A673 (cell line): ENCODE measurements around the gene HAND2.

Experiments used
- CTCF ChIP-seq: fragments of 300-800, 200-600 bp; sonication (generic); conservative IDR thresholded peaks from 2 replicates; pipeline ENCODE4 v1.5.1; 2017; ENCODE audit warnings: low read depth, mild to moderate bottlenecking, antibody characterized with exemption, low read length, moderate library complexity, mixed read lengths
- EZH2 ChIP-seq: fragments of 200-600 bp; sonication (generic); IDR thresholded peaks from 2 replicates; pipeline ENCODE4 v1.6.1; 2017; ENCODE audit warnings: borderline replicate concordance, low read depth, mild to moderate bottlenecking, mixed read lengths, antibody characterized with exemption, low read length; ENCODE audit not compliant: poor library complexity, severe bottlenecking

- TF ChIP-seq CTCF (no peak), EZH2 (no peak)
Observed at GRCh38 chr4:173498771-173499170, 31.3 kb downstream of the HAND2 start.
